GM20000 (cell line): ENCODE measurements around the gene KIRREL3.

Source experiments
- DNase-seq: peaks from one replicate; pipeline ENCODE4 v3.0.0; 2012; ENCODE audit warnings: low spot score
- TF ChIP-seq, protein P1 (sequence below): IDR thresholded peaks from 2 replicates; pipeline ENCODE4 v1.5.1; 2012; ENCODE audit warnings: mild to moderate bottlenecking, control low read depth; ENCODE audit errors: extremely low read depth, missing control alignments

KIRREL3 gene

DNA sequence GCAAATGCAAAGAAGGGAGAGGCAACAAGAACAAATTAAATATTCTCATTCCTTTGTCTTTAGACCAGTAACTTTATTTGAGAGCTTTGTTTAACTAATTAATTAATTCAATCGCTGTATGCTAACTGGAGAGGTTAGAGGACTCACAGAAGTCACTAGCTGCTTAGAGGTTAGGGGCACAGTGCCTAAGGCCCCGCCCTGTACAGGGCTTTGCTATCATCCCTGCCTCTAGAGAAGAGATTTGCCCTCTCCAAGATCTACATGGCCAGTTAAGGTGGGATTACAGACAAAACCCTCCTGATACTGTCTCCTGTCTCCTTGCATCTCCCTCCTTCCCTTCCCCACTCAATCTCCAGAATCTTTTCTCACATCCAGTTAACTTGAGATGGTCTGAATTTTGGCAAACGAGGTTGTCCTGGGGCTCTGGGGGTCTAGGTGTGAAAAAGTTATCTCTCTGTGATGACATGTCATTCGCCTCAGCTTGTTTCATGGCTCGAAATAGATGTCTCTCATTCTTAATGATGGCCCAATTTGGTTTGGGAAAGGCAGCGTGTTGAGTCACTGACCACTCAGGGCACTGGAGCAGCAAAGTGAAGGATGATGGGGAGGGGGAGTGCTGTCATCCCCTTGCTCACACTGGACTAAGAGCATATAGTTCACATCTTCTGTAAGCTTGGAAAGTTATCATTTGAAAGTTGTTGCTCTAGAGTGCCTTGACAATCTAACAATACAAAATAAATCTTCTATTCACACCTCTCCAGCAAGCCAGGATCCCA lies 190.9 kb downstream of the KIRREL3 start:
- TF ChIP-seq, protein P1, sequence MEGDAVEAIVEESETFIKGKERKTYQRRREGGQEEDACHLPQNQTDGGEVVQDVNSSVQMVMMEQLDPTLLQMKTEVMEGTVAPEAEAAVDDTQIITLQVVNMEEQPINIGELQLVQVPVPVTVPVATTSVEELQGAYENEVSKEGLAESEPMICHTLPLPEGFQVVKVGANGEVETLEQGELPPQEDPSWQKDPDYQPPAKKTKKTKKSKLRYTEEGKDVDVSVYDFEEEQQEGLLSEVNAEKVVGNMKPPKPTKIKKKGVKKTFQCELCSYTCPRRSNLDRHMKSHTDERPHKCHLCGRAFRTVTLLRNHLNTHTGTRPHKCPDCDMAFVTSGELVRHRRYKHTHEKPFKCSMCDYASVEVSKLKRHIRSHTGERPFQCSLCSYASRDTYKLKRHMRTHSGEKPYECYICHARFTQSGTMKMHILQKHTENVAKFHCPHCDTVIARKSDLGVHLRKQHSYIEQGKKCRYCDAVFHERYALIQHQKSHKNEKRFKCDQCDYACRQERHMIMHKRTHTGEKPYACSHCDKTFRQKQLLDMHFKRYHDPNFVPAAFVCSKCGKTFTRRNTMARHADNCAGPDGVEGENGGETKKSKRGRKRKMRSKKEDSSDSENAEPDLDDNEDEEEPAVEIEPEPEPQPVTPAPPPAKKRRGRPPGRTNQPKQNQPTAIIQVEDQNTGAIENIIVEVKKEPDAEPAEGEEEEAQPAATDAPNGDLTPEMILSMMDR = no peak
- DNase-seq = no peak

DNA sequence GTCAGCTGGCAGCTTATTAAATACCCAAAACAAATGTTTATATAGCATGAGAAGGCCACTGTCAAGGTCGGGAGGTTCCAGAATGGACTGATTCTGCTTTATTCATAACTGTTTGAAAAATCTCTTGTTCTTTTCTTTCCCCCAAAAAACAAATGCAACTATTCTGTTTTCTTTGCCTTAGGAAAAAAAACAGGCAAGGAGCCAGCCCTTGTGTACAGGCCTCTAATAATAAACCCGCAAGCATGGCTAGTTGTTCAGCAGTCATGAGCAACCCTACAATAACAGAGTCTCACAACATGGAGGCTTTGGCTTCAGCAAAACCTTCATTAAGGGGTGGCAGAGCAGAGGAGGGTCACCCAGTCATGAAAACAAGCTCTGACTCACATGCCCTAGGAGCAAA lies 191.7 kb downstream of the KIRREL3 start:
- TF ChIP-seq, protein P1 = no peak
- no peak for DNase-seq

DNA sequence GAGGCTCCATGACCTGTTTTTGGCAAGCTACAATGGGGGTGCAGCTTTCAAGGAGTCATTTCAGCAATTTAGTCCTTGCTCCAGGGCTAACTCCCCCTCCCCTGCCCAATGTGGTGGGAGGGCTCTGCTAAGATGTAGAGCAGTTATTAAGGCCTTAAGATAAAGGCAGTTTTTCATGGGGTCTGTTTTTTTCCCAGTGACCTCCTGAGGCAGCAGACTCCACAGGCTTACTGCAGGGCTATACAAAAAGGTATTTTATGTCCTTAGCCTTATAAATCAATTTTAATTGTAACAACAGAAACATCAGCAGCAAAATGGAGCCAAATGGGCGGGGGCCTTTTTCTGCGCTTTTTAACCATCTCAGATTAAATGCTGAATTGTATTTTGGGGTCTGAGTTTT lies 192.3 kb downstream of the KIRREL3 start:
- DNase-seq = no peak
- TF ChIP-seq, protein P1 = no peak

DNA sequence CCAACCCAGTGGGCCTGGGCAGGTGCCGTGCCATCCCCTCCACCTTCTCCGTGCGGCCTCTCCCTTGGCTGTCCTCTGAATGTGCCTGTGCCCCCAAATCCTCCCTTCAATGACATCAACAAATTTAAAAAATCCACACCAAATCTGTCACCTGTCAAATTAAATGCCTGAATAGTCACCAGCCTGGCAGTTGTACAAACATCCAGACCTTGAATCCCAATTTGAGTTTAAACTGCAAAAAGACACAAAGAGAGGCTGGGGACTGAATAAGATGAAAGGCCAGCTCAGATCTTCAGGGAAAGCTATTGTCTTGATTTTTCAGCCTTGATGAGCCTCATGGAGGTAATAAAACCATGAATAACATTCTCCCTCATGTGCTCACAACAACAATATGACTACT lies 194.7 kb downstream of the KIRREL3 start:
- no peak for DNase-seq
- TF ChIP-seq, protein P1 = no peak

DNA sequence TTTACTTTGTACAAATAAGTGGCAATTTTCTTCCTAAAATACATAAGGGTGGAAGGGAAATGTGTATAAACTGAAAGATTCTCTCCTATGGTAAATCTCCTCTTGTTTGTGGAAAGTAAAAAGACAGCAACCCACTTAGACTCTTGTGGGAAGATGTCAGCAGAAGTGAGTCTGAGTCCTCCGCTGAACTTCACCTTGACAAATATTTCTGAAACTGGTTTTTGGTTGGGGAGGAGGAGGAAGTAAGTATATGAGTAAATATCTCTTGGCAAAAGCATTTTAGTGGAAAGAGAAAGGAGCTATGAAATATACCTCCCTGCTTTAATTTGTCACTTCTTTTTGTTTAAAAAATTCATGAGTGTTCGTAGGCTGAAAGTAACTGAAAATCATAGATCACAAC lies 196.2 kb downstream of the KIRREL3 start:
- TF ChIP-seq, protein P1 = no peak
- DNase-seq = no peak

DNA sequence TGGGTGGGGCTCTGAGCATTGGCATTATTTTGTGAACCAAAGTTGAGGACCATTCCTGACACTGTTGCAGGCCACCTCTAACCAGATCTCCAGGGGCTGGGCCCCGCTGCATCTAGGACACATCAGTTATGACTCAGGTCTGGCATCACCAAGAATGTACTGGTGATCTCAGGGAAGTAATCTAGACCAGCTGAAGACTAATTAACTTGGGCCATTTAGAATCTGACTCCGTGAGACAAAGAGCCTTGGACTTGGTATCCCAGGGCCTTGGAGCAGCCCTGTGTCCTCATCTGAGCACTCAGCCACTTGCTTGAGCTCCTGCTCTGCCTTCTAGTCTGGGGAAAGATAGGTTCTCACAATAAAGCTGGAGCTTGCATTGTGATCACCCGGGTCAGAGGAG lies 200.6 kb downstream of the KIRREL3 start:
- TF ChIP-seq, protein P1 = no peak
- DNase-seq = no peak

DNA sequence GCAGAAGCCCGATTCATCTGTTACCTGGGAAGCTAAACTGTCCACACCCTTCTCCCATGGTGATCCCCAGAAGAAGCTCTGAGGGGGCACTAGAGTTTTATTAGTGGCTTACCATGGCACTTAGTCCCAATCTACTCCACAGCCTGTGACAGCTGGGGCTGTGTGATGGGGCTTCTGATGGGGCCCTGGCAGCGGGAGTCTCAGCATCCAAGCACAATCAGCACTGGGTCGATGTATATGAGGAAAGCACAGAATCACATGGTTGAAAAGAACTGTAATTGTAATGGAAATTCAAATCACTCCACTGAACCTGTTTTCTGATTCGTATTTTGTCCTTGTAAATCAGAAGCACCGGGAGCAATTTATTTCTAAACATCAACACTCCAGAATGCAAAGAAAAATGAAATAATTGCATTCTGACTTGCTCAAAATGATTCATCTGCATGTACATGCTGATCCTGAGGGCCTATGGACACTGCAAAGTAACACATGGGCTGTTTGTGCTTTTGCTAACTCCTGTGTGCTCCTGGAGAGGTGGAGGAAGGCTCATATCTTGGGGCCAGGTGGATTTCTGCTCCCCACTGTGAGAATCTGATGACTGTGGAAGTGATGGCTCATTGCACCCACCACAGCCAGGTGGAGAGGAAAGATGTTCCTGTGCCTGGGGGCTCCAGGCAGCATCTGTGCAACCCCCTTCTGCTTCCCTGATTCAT lies 203.0 kb downstream of the KIRREL3 start:
- no peak for DNase-seq
- TF ChIP-seq, protein P1 = no peak
